ENCODE results near the gene EMC6.

DNA sequence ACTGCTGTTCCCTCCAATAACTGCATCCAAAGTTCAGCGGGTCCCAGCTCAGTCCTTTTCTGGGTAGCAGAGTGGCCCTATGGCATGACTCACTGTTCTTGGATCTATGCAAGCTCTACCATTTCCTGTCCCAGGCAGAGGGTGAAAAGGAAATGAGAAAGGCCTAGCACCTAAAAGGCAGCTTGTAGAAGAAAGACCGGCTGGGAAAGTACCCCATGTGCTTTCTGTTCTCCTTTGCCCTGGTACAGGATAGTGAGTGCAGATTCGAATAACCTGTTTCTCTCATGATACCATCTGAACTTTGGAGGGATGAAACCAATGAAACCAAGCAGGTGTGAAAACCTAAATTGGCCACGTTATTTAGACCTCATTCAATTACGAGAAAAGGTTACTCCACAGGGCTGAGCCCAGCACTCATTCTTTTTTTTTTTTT is 42.4 kb downstream of the EMC6 start:
- TF ChIP-seq RAD21 (IDR thresholded peaks at IDR 0.05; ENCODE audit: low read depth): no peak
- TF ChIP-seq SP1 (IDR thresholded peaks at IDR 0.05; ENCODE audit: low read depth): no peak
- TF ChIP-seq, protein P1, sequence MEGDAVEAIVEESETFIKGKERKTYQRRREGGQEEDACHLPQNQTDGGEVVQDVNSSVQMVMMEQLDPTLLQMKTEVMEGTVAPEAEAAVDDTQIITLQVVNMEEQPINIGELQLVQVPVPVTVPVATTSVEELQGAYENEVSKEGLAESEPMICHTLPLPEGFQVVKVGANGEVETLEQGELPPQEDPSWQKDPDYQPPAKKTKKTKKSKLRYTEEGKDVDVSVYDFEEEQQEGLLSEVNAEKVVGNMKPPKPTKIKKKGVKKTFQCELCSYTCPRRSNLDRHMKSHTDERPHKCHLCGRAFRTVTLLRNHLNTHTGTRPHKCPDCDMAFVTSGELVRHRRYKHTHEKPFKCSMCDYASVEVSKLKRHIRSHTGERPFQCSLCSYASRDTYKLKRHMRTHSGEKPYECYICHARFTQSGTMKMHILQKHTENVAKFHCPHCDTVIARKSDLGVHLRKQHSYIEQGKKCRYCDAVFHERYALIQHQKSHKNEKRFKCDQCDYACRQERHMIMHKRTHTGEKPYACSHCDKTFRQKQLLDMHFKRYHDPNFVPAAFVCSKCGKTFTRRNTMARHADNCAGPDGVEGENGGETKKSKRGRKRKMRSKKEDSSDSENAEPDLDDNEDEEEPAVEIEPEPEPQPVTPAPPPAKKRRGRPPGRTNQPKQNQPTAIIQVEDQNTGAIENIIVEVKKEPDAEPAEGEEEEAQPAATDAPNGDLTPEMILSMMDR (IDR thresholded peaks at IDR 0.05 in 2 of 3, conservative IDR thresholded peaks at IDR 0.05 in 1 of 3; ENCODE audit: borderline replicate concordance in 1 of 3, insufficient read depth in 1 of 3, low read depth in 2 of 3, low read length in 2 of 3): no peak
- TF ChIP-seq, protein P2, sequence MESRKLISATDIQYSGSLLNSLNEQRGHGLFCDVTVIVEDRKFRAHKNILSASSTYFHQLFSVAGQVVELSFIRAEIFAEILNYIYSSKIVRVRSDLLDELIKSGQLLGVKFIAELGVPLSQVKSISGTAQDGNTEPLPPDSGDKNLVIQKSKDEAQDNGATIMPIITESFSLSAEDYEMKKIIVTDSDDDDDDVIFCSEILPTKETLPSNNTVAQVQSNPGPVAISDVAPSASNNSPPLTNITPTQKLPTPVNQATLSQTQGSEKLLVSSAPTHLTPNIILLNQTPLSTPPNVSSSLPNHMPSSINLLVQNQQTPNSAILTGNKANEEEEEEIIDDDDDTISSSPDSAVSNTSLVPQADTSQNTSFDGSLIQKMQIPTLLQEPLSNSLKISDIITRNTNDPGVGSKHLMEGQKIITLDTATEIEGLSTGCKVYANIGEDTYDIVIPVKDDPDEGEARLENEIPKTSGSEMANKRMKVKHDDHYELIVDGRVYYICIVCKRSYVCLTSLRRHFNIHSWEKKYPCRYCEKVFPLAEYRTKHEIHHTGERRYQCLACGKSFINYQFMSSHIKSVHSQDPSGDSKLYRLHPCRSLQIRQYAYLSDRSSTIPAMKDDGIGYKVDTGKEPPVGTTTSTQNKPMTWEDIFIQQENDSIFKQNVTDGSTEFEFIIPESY (IDR thresholded peaks at IDR 0.05; ENCODE audit: extremely low read depth, insufficient replicate concordance, low read length): no peak
- TF ChIP-seq CEBPB (IDR thresholded peaks at IDR 0.05; ENCODE audit: low read depth): no peak
- no peak for TF ChIP-seq EZH2 (IDR thresholded peaks at IDR 0.05)
- no peak for TF ChIP-seq EZH2phosphoT487 (IDR thresholded peaks at IDR 0.05; ENCODE audit: borderline replicate concordance)
- no peak for TF ChIP-seq POLR2A (IDR thresholded peaks at IDR 0.05; ENCODE audit: borderline replicate concordance, extremely low read depth, insufficient read depth, insufficient read length)
- no peak for TF ChIP-seq POLR2AphosphoS5 (IDR thresholded peaks at IDR 0.05; ENCODE audit: low read depth, low read length)
- TF ChIP-seq ELF1 (IDR thresholded peaks at IDR 0.05; ENCODE audit: borderline replicate concordance, low read depth): no peak
- no peak for TF ChIP-seq ZFX (IDR thresholded peaks at IDR 0.05)
- TF ChIP-seq, protein P3, sequence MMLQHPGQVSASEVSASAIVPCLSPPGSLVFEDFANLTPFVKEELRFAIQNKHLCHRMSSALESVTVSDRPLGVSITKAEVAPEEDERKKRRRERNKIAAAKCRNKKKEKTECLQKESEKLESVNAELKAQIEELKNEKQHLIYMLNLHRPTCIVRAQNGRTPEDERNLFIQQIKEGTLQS (IDR thresholded peaks at IDR 0.05): no peak
- TF ChIP-seq TCF7L2 (IDR thresholded peaks at IDR 0.05; ENCODE audit: borderline replicate concordance, extremely low read depth, insufficient read depth, insufficient read length): no peak
- no peak for TF ChIP-seq SRF (IDR thresholded peaks at IDR 0.05; ENCODE audit: low read depth)
